Measurements from ENCODE around the gene PPM1N.
A peak's percentile ranks its signal among the peaks of the same experiment; 100 is the strongest.

Gene PPM1N

GRCh38 chr19:45488708-45489107 is 9.5 kb upstream of the PPM1N start:
- no peak for DNase-seq (ENCODE audit: low read depth in 2 of 2)

GRCh38 chr19:45489216-45489855 is 8.9 kb upstream of the PPM1N start:
- DNase-seq (ENCODE audit: low read depth in 2 of 2) = no peak

GRCh38 chr19:45492137-45492626 is 6.1 kb upstream of the PPM1N start:
- DNase-seq (ENCODE audit: low read depth in 2 of 2) = no peak

GRCh38 chr19:45492627-45493470 is 5.4 kb upstream of the PPM1N start:
- no peak for DNase-seq (ENCODE audit: low read depth in 2 of 2)

- no peak for DNase-seq (ENCODE audit: low read depth in 2 of 2)
These were observed 3.9 kb upstream of the PPM1N start for GRCh38 chr19:45494261-45494916.

- DNase-seq (ENCODE audit: low read depth in 2 of 2) = no peak
These were observed 3.1 kb upstream of the PPM1N start for GRCh38 chr19:45495178-45495577.

GRCh38 chr19:45496349-45496953 is 1.8 kb upstream of the PPM1N start:
- DNase-seq (ENCODE audit: low read depth in 2 of 2) = peak in 1 of 2 donors; percentile 32

GRCh38 chr19:45497791-45498190 is 452 bp upstream of the PPM1N start:
- no peak for DNase-seq (ENCODE audit: low read depth in 2 of 2)

GRCh38 chr19:45499196-45500180 is 1.2 kb downstream of the PPM1N start:
- DNase-seq (ENCODE audit: low read depth in 2 of 2) = peak; percentile 65 to 70

- DNase-seq (ENCODE audit: low read depth in 2 of 2) = no peak
These were observed 2.9 kb downstream of the PPM1N start for GRCh38 chr19:45500918-45501729.

GRCh38 chr19:45501730-45502014 is 3.4 kb downstream of the PPM1N start:
- no peak for DNase-seq (ENCODE audit: low read depth in 2 of 2)

- DNase-seq (ENCODE audit: low read depth in 2 of 2) = no peak
These were observed 3.9 kb downstream of the PPM1N start for GRCh38 chr19:45502111-45502510.

- DNase-seq (ENCODE audit: low read depth in 2 of 2) = no peak
These were observed 5.7 kb downstream of the PPM1N start for GRCh38 chr19:45503909-45504308.

- DNase-seq (ENCODE audit: low read depth in 2 of 2) = no peak
These were observed 7.1 kb downstream of the PPM1N start for GRCh38 chr19:45505151-45505995.

GRCh38 chr19:45505996-45506245 is 7.7 kb downstream of the PPM1N start:
- no peak for DNase-seq (ENCODE audit: low read depth in 2 of 2)

- DNase-seq (ENCODE audit: low read depth in 2 of 2) = peak; percentile 99 to 100
These were observed 8.2 kb downstream of the PPM1N start for GRCh38 chr19:45506246-45506988.

GRCh38 chr19:45506989-45507871 is 9.0 kb downstream of the PPM1N start, which contains the start of gene VASP:
VASP (plus strand) TSS chr19:45507479; CDS start chr19:45507772, 293 bp downstream.
- DNase-seq (ENCODE audit: low read depth in 2 of 2) = peak; percentile 85 to 86
